T-helper 2 cell (primary cell): Measurements from ENCODE around the gene TPM1.
"Not testable (repeated sequence)": the region's sequence is repeated elsewhere in the genome, so short reads cannot be mapped to it uniquely, and the experiment has no call there.

Experiments
- DNase-seq, 5 experiments: peaks; one replicate each; pipeline versions ENCODE4 v3.0.0 to v3.0.0-alpha.2; 2012 to 2022
- total RNA-seq, 2 donors: gene quantifications; one replicate each; lab custom pipeline; 2026; lab: John Stamatoyannopoulos, UW

TPM1 gene
- 2.2 to 11.3 reads per million in 2 donors for total RNA-seq

- DNase-seq = no peak
Observed at GRCh38 chr15:63041974-63042876, at the start of gene TPM1. TPM1 (plus strand) TSS chr15:63042747; CDS start chr15:63042830, 83 bp downstream.

DNA sequence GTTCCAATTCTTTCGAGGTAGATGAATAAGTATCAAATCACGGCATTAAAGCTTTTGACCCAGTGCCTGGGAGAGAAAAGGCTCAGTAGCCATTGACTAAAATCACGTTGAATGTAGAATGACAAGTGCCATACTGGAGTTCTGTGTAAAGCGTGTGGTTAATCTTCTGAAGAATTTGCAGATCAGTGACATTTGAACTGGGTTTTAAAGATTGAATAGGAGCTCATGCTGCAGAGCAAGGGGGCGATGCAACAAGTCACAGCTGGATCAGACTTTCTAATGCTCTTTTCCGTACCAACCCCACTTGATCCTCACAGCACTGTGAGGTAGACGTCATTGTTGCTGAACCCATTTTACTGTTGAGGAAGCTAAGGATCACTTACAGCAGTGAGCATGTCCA is 49.5 kb upstream of the TPM1 start:
- DNase-seq = no peak

- not testable (repeated sequence) for DNase-seq
Observed at GRCh38 chr15:62993632-62994031, 48.9 kb upstream of the TPM1 start.

- DNase-seq = no peak
Observed at GRCh38 chr15:62994439-62994838, 48.1 kb upstream of the TPM1 start.

DNA sequence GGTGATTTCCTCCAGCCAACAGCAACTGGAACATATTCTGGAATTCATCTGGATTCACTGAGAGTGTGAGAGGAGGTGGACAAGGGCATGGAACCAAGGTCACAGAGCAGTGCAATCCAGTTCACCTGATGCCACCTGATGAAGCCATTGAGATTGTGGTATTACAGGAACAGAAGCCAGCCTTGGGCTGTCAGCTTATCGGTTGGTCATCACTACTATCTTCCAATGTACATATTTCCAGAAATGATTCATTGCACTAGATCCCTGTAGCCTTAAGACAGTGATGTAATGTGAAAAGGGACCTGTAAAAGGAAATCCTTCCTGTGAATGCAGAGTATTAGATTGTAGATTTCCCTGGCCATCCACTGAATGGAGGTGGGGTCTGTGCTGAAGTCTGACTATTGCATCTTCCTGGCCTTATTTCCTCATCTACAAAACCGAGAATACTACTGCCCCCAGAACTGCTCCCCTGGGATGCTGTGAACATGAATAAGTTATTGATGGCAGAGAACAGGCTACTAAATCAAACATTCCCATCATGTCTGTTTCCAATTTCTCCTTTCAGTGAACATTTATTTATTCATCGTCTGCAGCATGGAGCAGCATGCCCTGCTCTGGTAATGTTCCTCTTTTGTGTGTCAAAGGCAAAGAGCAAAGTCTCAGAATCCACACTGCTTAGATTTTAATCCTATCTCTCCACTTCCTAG is 47.4 kb upstream of the TPM1 start:
- no peak for DNase-seq

DNA sequence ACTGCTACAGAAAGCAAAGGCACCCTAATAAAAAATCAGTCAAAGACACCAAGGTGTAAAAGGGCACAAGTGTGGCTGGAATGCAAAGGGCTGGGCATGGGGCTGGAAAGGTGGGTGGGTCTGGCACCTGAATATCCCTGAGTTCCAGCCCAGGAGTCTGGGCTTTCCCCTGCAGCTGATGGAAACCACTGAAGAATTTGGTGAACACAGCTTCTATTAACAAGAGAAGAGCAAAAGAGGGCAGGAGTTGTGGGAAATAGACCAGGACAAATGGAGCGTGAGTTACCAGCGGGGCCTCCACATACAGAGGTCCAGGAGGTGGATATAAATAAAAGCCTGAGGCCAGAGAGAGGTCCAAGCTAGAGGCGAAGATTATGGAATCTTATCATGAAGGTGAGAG is 45.1 kb upstream of the TPM1 start:
- DNase-seq = no peak

- DNase-seq = no peak
Observed at GRCh38 chr15:62998262-62998890, 44.2 kb upstream of the TPM1 start.

- DNase-seq = no peak
Observed at GRCh38 chr15:62999178-62999577, 43.4 kb upstream of the TPM1 start.

- no peak for DNase-seq
Observed at GRCh38 chr15:62999923-63000561, 42.5 kb upstream of the TPM1 start.

DNA sequence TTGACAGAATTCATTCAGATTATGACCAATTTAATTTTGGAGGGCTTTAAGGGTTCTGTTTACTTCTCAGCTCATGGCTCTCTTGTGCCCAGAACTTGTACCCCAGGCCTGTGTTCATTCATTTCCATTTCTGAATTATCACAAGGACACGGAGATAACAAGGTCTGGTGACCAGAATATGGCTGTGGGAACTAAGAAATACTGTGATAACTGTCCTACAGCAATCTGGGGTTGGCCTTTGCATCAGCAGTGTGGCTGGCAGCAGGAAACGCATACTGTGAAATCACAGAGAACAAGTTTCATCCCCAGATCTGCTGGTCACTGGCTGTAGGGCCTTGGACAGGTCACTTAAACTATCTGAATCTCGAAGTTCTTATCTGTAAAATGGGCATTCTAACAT is 41.8 kb upstream of the TPM1 start:
- no peak for DNase-seq

DNA sequence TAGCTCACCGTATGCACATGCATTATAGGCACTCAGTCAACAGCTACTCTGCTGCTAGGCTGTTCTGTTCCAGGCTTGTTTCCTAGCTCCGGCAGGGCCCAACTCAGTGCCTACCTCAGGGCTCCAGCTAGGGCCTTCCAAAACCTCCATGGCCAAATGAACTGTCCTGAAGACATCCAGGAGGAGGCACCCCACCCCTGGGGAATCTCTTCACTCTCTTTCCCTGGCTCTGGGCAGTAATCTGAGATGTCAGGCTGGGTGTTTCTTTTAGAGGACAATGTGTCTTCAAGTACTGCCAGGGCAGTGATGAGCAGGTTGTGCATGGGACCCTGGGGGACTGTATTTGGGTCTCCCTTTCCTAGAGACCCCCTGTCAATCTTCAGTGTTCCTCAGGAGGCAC is 38.3 kb upstream of the TPM1 start:
- no peak for DNase-seq

GRCh38 chr15:63006032-63006878 is 36.3 kb upstream of the TPM1 start:
- DNase-seq = peak in 1 of 5 experiments; percentile 10

GRCh38 chr15:63008333-63009049 is 34.1 kb upstream of the TPM1 start:
- DNase-seq = no peak

DNA sequence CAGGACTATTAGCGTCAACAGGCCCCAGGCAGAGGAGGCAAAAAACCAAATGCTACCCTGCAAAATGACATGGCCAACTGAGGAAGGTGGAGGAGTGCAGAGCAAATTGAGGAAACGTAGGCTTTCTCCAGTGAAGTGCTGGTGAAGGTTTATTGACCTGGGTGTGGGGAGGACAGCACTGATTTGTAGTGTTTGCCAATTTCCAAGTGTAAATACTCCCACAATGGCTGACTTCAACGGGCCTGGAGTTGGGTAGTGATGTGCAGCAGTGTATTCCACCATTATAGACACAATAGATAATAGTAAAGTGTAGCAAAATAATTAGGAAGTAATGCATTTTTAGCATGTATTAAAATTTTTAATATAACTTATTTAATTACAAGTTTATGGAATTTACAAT is 32.2 kb upstream of the TPM1 start:
- no peak for DNase-seq

DNA sequence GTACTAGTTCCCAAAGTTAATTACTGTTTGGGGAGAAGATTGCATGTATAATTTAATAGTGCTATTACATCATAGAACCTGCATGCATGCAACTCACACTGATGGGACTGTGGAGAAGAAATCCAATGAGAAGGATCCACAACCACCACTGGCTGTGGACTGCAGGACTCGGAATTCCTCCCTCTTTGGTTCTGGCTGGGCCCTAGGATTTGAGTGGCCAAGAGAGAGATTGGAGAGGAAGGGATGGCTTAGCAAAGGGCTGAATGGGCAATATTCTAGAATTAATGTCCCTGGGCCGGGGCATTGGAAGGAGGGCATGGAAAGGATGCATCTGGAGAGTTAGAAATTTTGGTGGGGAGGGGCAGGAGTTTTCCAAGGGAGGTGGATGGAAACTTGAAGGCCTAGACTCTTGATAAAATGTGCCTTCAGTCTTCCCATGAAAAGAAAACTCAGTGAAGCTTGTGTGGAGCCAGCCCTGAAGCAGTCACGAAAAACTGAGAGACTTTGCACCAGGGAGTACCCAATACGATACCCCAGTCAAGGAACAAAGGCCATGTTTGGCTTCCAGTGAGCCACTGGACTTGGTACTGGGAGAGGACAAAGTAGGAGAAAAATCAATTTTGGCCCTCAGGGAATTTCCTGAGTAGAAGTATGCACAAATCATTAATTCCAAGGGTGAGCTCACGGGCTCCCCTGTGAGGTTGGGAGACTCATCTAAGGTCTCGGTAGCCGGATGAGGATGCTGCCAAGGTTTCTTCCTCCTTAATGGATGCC is 31.4 kb upstream of the TPM1 start:
- no peak for DNase-seq

- no peak for DNase-seq
Observed at GRCh38 chr15:63012444-63012843, 30.1 kb upstream of the TPM1 start.

DNA sequence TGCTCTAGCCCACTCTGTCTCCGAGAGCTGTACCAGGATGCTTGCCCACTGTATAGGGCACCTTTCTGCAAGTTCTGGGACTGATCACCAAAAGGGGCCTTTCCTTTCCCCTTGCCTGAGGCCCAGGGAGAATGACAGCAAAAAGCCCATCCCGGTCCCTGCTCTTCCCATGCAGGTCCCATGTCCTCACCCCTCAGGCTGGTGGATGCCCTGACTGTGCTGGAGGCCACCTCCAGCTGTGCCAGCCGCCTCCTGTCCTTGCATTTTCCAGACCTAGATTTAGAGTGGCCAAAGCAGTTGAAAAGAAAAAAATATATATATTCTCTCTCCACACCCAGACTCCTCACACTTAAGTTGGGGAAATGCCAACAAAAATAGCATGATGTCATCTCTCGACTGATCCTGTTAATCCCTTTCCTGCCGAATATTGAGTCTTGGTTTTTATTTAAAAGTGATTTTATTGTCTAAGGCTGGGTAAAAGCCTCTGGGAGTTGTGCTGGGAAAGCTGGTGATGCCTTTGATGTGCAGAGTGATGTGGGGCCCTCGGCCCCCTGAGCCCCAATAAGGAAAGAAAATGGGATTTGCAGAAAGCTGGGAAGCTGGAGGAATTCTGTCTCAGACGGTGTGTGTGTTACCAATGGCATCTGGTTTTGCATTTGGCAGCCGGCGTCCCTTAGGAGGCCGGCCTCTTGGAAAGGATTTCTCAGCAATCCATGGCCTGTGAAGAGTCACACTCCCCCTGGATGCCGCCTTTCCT is 29.3 kb upstream of the TPM1 start:
- DNase-seq = no peak

GRCh38 chr15:63014578-63014977 is 28.0 kb upstream of the TPM1 start:
- no peak for DNase-seq

DNA sequence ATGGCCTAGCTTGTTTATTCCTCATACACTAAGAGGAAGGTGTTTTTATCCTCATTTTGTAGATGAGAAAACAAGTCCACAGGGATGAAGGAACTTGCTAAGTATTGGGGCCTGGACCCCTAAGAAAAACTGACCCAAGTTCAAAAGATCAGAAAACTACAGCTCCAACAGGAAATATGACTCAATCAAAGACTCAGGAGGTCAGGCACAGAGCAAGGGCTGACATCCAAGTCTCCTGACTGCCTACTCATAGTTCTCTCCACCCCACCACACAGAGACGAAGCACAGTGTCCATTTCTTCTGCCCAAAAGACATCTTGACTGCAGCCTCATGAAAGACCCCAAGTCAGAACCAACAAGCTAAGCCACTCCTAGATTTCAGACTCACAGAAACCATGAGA is 26.9 kb upstream of the TPM1 start:
- peak in 1 of 5 experiments; percentile 2 for DNase-seq

DNA sequence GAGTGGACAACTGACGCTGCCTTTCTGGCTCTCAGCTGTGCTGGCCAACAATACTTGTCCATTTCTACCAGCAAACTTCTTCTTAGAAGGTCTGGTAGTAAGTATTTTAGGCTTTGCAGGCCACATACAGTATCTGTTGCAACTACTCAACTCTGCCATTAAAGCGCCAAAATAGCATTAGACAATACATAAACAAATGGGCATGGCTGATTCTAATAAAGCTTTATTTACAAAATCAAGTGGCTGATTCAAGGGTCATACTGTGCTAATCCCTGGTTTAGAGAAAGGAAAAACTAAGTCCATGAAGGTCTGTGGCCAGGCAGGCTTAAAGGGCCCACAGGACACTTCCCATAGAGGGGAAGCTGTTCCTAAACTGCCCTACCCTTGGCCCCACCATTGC is 26.3 kb upstream of the TPM1 start:
- DNase-seq = no peak
